Right renal pelvis (tissue), 4 donors: Measurements from ENCODE around the gene CAPN10. TPM values are rescaled to one million over a fixed set of nuclear protein-coding genes. Genes with fewer than 3 reads are reported as not detected.

Experiments
- DNase-seq, 4 donors: peaks; one replicate each; pipeline ENCODE4 v3.0.0-alpha.2; 2013; ENCODE audit warnings: low read depth in 4 of 4, low spot score in 3 of 4, missing footprints in 1 of 4
- polyA plus RNA-seq, 4 donors: library from polyadenylated mRNA; unstranded; fragments of 120-200 nt; gene quantifications; one replicate each; pipeline ENCODE4 v1.2.1, GENCODE V29; 2013; ENCODE audit not compliant: insufficient read length in 4 of 4

The CAPN10 gene
- polyA plus RNA-seq, 4 donors, result 21.3 to 33.1 (median 21.7) TPM

DNA sequence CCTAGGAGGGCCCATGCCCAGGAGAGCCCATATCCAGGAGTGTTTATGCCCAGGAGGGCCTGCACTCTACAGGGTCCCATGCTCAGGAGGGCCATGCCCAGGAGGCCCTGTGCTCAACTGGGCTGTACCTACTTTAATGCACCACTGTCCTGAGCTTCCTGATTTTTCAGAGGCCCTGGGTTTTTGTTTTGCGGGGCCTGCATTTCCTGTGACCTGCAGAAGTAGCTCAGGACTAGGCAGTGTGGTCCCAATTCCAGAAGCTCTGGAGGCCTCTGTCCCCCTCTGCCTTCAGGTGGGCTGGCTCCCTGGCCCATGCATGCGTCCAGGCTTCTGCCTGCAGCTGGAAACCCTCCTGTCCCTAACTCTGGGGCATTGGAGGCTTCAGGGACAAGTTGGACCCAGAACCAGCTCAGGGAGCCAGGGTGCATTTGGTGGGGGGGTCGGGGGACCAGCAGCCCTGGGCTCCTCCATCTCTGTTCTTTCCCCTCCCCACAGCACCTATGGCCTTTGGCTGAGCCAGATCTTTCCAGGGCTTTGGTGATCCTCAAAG lies 49.5 kb downstream of the CAPN10 start:
- DNase-seq, result no peak

DNA sequence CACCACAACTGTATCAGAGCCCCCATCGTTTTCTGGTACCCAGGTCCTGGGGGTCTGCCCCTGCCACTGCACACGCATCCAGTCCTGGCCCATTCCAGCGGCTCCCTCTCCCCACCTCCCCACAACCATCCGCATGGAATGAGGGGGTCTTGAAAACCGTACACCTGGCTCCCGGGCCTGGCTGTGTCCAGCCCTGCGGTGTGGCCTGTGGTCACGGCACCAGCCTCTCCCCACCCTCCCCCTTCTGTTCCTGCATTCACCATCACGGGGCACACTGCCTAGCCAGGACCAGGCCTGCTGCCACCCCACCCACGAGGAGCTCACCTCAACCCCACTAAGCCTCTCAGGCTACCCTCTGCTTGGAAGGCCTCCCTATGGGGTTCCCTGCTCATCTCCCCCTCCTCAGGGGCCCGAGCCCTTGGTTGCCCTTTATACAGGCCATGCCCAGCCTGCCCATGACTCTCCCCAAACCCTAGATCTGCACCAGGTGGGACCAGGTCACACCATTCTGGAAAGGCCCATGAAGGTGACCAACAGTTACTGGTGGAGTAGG lies 50.1 kb downstream of the CAPN10 start:
- no peak for DNase-seq

DNA sequence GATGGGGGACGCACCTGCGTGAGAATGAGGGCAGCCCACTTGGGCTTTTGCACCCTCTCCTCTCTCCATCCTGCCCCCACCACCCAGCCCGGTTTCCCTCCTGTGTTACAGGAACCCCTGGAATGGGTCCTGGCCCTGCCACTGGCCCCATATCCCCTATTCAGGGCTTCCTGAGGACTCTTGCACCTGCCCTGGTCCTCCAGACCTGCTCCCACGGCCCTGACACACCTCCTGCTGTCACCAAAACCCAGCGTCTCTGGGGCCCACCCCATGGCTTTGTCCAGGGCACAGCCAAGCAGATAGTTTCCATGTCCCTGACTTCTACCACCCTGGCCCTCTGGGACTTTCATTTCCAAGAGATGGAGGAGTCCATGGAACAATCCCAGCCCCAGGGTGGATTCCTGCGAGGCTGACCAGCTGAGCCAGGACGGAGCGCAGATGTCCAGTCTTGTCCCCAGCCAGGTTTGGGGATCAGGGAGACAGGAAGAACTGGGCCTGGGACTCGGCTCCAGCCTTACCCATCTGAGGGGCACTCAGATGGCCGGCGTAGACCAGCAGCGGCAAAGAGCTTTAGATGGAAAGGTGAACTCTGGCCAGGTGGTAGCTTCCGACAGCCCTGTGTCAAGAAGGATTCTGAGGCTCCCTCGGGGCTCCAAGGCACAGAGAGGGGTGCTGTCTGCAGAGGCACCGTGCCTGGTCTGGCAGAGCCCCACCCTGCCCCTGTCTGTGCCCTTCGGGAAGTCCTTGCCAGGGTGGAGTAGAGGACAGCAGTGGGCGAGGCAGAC lies 50.8 kb downstream of the CAPN10 start:
- DNase-seq, result no peak

DNA sequence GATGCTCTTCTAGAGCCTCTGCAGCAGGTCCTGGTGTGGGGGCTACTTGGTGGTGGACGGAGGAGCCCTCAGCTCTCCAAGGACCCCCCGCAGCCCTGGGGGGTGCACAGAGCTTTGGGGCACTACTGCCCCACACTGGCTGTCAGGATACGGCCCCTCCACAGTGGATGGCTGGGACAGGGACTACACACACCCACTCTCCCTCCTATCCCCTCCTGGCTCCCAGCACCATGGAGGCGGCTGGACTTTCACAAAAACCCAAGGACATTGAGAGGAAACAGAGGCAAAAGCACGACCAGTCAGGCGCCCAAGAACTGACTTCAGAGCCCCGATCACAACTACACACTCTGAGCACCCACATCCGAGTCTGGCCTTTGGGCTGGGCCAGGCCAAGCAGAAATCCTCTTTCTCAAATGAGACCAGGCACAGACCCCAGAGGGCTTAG lies 51.4 kb downstream of the CAPN10 start:
- no peak for DNase-seq

DNA sequence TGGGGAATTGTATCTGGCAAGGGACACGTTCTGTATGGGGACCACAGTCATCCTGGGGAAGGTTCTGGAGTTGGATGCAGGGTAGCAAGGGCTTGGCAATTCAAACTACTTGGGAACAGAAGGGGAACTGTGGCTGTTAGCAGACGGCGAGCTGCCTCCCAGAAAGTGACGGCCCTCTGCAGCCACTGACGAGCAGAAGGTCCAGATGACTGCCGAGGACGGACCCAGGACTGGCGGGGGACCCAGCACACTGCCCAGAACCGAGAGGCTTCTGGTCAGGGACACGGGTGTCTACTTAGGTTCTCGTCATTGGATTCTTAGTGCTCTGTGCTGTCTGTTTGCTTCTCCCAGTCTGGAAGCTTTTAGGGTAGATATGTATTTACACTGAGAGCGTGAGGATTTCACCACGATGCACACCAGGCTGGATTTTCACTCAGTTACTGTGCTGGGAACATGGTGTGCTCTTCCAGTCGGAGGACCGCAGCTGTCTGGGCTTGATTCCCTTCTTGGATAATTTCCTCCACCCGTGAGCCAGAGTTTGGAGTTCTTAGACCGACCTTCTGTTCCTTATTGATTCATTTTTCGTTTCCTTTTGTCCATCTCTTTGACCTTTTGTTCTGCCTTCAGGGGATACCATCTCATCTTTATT lies 52.1 kb downstream of the CAPN10 start:
- DNase-seq, result no peak

DNA sequence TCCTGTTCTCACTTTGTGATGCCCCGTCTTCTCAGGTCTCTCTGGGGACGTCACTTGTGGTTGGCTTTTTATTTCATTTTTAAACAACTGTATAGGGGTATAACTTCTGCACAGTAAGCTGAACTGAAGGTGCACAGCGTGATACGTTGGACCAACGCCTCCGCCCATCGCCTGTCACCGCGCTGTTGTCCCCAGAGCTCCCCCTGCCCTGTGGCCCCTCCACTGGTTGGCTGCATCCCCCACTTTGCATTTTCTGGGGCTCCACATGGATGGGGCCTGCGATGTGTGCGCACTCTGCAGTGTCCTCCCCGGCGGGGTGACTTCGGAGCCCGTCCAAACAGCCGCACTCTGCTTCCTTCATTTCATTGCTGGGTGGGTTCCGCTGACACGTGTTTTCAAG lies 53.0 kb downstream of the CAPN10 start:
- DNase-seq, result no peak

DNA sequence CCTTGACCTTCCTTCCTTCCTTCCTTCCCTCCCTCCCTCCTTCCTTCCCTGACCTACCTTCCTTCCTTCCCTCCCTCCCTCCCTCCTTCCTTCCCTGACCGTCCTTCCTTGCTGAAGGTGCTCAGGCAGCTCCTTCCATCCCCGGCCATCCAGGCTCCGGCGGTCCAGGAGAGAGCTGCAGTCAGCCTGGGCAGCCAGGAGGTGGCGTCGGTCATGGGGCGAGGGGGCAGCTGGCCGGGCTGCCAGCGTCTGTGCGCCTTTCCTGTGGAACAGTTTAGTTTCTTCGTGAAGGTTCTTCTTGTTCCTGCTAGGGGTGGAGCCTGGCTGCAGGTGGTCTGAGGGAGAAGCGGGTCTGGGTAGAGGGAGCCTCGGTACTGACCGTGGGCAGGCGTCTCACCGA lies 54.4 kb downstream of the CAPN10 start:
- DNase-seq, result no peak

DNA sequence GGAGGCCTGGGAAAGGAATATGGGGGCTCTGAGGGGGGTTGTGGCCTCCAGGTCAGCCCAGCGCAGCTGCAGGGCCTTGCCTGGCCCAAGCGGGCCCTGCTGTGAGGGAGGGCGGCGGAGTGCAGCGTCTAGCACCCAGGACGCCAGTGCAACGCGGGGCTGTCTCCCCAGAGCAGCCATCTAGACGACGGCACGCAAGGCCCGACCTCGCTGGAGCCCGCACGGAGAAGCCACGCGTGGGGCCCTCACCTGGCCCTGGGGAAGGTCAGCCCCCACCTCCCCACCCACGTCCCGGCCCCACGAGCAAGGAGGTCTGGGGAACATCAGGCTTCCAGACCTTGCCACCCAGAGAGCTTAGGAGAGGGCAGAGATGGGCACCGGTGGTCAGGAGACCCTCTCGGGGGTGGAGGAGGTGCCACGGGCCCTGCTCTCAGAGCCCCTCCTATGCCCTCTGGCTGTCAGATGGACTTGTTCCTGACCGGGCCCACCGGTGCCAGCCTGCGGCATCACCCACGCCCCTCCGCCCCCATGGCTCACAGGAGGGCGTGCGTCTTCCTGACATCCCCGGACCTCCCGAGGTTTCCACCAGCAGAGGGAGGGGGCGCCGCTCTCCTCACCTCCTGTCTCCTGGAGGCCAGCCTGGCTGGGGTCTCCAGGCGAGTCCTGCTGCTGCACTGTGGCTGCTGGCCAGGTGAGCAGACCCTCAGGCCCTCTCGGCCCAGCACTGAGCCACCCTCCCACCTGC lies 55.7 kb downstream of the CAPN10 start:
- no peak for DNase-seq

DNA sequence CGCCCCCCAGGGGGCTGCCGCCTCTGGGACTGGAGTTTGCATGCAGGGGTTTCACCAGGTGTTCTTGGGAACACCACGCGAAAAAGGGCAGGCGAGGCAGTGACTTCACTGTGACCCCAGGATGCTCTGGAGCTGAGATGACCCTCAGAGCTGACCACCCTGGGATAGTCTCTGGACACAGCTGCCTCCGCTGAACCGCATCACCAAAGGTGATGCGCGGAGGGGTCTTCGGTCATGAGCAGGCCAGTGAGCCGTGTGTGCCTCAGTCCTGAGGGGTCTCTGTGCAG lies 56.2 kb downstream of the CAPN10 start:
- no peak for DNase-seq

DNA sequence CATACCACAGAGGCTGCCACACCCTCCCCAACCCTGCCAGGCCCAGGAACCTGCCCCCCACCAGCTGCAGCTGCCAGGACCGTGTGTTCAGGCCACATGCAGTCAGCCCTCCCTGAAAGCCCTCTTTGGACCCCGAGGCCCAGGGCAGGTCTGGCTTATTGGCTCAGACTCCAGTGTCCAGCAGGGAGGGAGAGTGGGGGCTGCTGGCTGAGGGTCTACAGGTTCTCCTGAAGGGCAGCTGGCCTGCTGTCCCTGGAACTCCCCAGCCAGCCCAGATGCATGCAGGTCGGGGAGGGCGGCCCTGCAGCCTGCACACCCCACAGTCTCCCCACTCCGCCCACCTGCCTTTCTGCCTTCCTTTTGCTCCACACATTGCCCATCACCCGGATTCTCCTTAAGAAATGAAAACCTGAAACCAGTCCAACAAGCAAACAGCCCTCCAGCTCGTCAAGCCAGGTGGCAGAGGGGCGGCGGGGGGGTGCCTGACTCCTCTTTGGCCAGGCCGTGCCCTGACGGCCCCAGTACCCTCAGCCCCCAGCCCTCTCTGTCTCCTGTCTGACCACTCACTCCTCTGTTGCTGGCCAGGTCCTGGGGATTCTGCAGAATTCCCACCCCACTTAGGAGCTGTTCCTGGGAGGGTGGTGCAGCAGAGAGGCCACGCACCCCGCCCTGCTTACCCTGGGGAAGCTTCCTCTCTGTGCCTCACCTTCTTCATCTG lies 56.7 kb downstream of the CAPN10 start:
- no peak for DNase-seq

DNA sequence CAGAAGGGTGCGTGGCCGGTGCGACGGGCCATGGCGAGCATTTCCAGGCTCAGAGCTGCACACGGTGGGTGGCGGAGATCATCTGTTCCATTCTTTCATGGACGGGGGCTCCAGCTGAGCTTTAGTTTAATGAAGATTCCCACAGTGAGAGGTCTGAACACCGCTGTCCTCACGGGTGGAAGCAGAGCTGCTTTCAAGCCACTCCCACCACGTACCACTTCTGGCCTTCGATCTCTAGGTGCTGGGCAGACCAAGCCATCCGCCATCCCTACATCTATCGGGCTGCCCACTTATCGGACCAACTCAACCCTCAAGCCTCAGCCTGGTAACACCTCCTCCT lies 57.2 kb downstream of the CAPN10 start:
- no peak for DNase-seq

DNA sequence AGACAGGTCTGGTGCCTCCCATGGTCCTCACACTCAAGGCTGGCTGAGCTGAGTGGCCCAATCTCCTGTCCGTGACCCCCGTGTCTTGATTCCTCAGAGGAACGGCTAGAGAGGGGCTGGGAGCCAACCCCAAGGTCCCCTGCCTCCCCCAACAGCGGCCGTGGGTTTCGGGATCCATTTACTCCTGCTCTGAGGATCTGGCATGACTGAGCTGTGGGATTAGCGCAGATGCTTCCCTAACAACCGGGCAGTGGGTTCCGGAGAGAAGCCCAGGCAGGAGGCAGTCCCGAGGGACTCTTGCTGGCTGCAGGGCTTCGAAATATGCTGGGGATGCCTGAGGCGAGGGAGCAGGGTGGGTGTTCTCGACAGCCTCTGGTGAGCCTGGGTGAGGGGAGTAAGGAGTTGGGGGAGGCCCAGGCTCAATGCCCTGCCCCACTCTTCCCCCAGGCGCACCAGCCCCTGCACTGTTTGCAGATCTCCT lies 57.7 kb downstream of the CAPN10 start:
- no peak for DNase-seq

DNA sequence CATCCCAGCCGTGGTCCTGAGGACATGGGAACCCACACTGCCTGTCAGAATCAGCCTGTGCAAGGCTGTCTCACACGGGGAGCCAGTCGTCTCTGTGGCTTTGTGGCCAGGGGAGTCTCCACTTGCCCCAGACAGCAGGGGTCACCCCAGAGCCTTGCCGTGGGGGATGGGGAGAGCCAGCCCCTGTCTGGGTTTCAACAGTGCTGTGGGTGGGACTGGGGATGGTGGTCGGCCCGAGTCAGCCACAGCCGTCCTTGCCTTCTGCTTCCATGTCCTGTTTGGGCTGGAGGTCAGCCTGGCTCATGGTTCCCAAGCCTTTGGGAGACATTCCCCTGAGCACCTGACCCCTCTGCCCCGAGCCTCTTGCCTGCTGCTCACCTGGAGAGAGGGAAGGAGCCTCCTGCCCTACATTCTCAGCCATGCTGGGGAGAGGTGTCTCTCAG lies 58.3 kb downstream of the CAPN10 start:
- DNase-seq, result no peak

DNA sequence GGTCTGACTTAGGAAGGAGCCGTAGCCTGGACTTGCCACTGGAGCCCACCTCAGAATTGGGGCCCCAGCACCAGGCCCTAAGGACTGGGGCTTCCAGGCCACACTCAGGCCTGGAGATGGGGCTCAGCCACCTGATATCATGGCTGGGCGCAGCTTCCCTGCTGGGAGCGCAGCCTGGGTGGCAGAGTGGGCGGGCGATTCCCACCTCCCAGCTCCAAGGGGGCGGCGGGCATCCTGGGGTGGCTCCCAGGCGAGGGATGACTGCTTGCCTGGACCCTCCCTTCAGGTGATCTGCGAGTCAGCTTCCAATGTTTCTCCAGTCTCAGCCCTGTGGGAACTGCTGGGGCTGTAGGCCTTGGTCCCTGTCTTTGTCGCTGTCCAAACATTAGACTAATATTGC lies 58.8 kb downstream of the CAPN10 start:
- no peak for DNase-seq

DNA sequence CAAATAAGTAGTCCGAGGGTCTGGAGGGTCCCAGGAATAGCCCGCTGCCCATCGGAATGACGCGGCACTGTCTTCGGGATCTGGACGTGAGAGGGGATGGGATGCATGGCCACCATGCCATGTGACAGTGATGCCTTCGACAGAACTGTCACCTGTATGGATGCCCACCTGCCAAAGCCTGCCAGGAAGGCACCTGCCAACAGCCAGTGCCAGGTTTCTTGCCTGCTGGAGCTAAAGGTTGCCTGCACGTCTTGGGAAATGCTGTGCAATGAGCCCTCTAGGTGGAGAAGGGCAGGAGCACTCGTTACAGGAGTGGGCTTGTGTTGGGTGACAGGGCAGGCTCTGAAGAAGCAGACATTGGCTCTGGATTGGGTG lies 59.3 kb downstream of the CAPN10 start:
- no peak for DNase-seq

DNA sequence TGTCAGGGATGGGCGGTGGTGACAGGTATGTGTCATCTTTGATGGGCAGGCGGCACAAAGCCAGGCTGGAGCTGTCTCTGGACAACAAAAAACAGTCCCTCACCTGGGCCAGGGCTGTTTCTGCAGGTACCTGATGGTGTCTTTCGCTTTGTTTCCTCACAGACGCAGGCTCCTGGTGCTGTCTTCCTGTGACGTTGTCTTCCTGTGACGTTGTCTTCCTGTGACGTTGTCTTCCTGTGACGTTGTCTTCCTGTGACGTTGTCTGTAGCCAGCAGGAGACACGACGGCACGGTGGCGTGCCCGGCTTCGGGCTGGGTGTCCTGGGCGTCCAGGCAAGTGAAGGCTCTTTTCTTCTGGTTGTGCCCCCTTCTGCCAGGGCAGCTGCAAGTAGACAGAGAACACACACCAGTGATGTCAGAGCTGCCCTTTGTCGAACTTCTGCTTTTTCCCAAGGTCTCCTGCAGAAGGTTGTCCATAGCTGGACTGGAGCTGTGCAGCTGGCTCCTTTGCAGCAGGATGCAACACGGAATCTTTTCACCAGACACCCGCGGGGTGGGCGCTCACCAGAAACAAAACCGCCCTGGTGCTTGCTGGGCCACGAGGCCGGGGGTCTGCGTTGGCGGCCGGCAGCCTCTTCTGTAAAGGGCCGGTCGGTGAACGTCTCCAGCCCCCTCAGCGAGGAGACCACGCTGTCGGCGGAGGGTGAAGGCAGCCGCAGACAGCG lies 59.8 kb downstream of the CAPN10 start:
- no peak for DNase-seq

DNA sequence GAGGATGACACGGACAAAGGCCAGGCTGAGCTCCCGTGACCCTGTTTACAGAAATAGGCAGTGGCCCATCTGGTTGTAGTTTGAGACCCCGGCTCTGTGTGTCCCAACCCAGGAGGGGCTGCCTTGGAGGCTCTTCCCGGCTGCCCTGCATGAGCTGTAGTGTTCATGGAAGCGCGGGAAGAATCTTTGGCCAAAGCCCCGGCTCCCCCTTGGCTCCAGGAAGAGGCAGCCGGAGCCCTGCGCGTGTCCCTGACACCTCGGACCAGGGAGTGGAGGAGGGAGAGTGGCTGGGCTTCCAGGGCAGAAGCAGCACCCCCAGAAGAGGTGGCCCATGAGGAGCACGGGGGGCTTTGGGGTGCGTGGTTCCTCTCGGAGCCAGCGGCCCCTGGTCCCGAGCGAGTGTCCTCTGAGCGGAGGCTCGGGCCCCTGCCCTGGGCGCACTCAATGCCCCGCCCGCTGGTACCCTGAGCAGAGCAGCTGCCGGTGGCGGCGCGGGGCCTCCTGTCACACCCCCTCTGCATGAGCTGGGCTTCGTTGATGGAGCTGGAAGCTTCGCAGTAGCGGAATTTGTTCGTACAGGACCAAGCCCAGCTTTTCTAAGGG lies 60.5 kb downstream of the CAPN10 start:
- DNase-seq, result no peak

DNA sequence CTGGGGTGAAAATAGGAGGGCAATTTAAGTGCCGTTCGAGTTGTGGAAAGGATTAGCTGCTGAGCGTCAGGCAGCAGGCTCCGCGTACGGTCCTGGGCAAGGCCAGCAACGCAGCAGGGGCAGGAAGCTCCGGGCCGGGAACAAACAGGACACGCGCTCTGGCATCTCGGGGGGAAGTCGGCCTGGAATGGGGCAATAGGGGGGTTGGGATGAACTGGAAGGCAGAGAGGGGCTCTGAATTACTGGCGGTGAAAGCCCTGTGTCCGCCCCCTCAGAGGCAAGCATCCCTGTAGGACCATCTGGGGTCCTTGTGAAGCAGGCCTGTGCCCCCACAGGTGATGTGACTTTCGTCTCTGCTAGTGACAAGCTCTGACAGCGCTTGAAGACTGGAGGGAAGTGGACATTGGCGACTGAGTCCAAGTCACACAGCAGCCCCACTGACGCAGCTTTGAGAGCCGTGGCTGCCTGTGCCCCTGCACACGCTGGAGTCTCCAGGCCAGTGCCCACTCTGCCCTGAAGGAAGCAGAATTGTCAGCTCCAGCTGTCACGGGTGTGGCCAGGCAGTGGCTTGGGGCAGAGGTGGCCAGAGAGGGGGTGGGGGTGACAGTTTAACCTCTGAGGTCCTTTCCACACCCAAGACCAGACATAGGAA lies 61.1 kb downstream of the CAPN10 start:
- no peak for DNase-seq

DNA sequence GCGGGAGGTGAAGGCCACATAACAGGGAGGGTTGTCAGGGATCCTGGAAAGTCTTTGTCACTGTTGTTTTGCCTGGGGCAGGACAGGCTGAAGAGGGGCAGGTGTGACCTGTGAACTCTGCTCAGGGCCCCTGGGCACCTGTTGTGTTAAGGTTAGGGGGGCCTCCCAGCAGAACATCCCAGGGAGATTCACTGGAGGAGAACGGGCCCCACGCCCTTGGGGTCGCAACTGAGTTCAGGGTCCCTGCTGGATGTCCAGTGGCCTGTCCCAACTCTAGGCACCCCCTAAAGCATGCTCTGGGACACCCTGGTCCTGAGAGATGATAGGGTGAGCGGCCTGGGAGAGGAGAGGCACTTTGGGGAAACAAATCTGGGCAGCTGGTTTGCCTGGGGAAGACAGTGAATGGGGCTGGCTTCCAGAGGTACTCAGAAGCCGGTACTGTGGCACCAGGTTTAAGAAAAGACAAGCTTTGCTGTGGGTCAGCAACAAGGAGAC lies 61.7 kb downstream of the CAPN10 start:
- no peak for DNase-seq
